H1 (cell line): ENCODE data around the gene CHSY3.

Source experiments
- CBX8 ChIP-seq: fragments of 300-800, 300-1000 bp; sonication (generic); IDR thresholded peaks from 2 replicates; pipeline ENCODE4 v1.7.1; 2016; ENCODE audit warnings: low read depth, low read length, borderline replicate concordance
- CEBPB ChIP-seq: IDR thresholded peaks from 2 replicates; pipeline ENCODE4 v1.6.1; 2012; ENCODE audit warnings: low read depth, low read length
- GABPA ChIP-seq: IDR thresholded peaks from 2 replicates; pipeline ENCODE4 v1.6.1; 2011; ENCODE audit warnings: mild to moderate bottlenecking, low read length, moderate library complexity, borderline replicate concordance; ENCODE audit not compliant: insufficient read depth
- HDAC6 ChIP-seq: IDR thresholded peaks from one replicate; pipeline ENCODE4 v1.7.1; 2012; ENCODE audit warnings: low read depth, mild to moderate bottlenecking, inconsistent platforms, low read length, moderate library complexity
- JUN ChIP-seq: IDR thresholded peaks from 2 replicates; pipeline ENCODE4 v1.6.1; 2011; ENCODE audit warnings: low read depth, mild to moderate bottlenecking, improper control_type of control experiment, low read length
- NRF1 ChIP-seq: IDR thresholded peaks from 2 replicates; pipeline ENCODE4 v1.6.1; 2011; ENCODE audit warnings: mild to moderate bottlenecking, low read depth, low read length, improper control_type of control experiment
- PHF8 ChIP-seq: fragments of 200-600 bp; sonication (generic); conservative IDR thresholded peaks from 2 replicates; pipeline ENCODE4 v1.7.1; 2012; ENCODE audit warnings: low read depth, mild to moderate bottlenecking, inconsistent platforms, low read length, moderate library complexity
- POLR2A ChIP-seq, 2 experiments: IDR thresholded peaks; 1 replicate in 1 of 2; 2 replicates in 1 of 2; pipeline ENCODE4 v1.6.1; 2011; ENCODE audit warnings: low read depth in 2 of 2, low read length in 2 of 2, mild to moderate bottlenecking in 2 of 2; ENCODE audit errors: control extremely low read depth in 1 of 2
- POLR2AphosphoS5 ChIP-seq: IDR thresholded peaks from 2 replicates; pipeline ENCODE4 v1.6.1; 2011; ENCODE audit warnings: low read depth, low read length
- RAD21 ChIP-seq, 2 experiments: IDR thresholded peaks in 1 of 2; conservative IDR thresholded peaks in 1 of 2; 2 replicates each; pipeline ENCODE4 v1.6.1; 2011; ENCODE audit warnings: low read depth in 2 of 2, low read length in 2 of 2, improper control_type of control experiment in 1 of 2, inconsistent platforms in 1 of 2, mild to moderate bottlenecking in 1 of 2, moderate library complexity in 1 of 2
- RFX5 ChIP-seq: IDR thresholded peaks from 2 replicates; pipeline ENCODE4 v1.6.1; 2011; ENCODE audit warnings: low read depth, low read length, improper control_type of control experiment, borderline replicate concordance
- TAF1 ChIP-seq: IDR thresholded peaks from 2 replicates; pipeline ENCODE4 v1.6.1; 2011; ENCODE audit warnings: mild to moderate bottlenecking, low read depth, low read length
- TF ChIP-seq, protein P1 (sequence below), 3 experiments: IDR thresholded peaks; 1 replicate in 2 of 3; 2 replicates in 1 of 3; pipeline versions ENCODE4 v1.5.1 to v1.6.1; 2011; ENCODE audit warnings: low read length in 3 of 3, mild to moderate bottlenecking in 3 of 3, inconsistent platforms in 2 of 3, low read depth in 1 of 3, moderate library complexity in 1 of 3; ENCODE audit not compliant: insufficient read depth in 1 of 3; ENCODE audit errors: control extremely low read depth in 1 of 3
- TF ChIP-seq, protein P2 (sequence below): IDR thresholded peaks from 2 replicates; pipeline ENCODE4 v1.6.1; 2012; ENCODE audit warnings: inconsistent platforms

DNA sequence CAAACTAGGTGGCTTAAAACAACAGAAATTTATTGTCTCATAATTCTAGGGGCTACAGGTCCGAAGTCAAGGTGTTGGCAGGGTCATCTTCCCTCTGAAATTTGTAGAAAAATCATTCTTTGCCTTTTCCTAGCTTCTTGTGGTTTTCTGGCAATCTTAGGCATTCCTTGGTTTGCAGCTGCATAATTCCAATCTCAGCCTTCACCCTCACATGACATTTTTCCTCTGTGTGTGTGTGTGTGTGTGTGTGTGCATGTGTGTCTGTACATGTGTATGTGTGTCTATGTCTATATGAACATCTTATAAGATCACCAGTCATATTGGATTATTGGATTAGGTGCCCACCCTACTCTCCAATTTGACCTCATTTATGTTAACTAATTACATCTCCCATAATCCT lies 330.6 kb downstream of the CHSY3 start:
- TF ChIP-seq POLR2A (IDR thresholded peaks at IDR 0.05; ENCODE audit: control extremely low read depth in 1 of 2, low read depth in 2 of 2, low read length in 2 of 2), result no peak
- no peak for TF ChIP-seq HDAC6
- TF ChIP-seq NRF1, result no peak
- TF ChIP-seq, protein P1, sequence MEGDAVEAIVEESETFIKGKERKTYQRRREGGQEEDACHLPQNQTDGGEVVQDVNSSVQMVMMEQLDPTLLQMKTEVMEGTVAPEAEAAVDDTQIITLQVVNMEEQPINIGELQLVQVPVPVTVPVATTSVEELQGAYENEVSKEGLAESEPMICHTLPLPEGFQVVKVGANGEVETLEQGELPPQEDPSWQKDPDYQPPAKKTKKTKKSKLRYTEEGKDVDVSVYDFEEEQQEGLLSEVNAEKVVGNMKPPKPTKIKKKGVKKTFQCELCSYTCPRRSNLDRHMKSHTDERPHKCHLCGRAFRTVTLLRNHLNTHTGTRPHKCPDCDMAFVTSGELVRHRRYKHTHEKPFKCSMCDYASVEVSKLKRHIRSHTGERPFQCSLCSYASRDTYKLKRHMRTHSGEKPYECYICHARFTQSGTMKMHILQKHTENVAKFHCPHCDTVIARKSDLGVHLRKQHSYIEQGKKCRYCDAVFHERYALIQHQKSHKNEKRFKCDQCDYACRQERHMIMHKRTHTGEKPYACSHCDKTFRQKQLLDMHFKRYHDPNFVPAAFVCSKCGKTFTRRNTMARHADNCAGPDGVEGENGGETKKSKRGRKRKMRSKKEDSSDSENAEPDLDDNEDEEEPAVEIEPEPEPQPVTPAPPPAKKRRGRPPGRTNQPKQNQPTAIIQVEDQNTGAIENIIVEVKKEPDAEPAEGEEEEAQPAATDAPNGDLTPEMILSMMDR (IDR thresholded peaks at IDR 0.05; ENCODE audit: control extremely low read depth in 1 of 3, insufficient read depth in 1 of 3, low read depth in 1 of 3, low read length in 3 of 3), result no peak
- TF ChIP-seq CEBPB, result no peak
- TF ChIP-seq RFX5, result no peak
- TF ChIP-seq, protein P2, sequence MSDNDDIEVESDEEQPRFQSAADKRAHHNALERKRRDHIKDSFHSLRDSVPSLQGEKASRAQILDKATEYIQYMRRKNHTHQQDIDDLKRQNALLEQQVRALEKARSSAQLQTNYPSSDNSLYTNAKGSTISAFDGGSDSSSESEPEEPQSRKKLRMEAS, result no peak
- TF ChIP-seq RAD21 (IDR thresholded peaks at IDR 0.05 in 1 of 2, conservative IDR thresholded peaks at IDR 0.05 in 1 of 2; ENCODE audit: low read depth in 2 of 2, low read length in 2 of 2), result no peak
- TF ChIP-seq CBX8, result no peak
- TF ChIP-seq TAF1, result no peak
- no peak for TF ChIP-seq GABPA
- no peak for TF ChIP-seq POLR2AphosphoS5
- TF ChIP-seq JUN, result no peak
- no peak for TF ChIP-seq PHF8
